Nephron (organoid): ENCODE measurements around the gene APOBEC3B.
A peak's percentile ranks its signal among the peaks of the same experiment; 100 is the strongest.

ENCODE experiments used
- H3K27ac Mint-ChIP-seq, 3 experiments: 2 replicates each; pipeline ENCODE4 v1.8.0; 2020; ENCODE audit warnings: mixed read lengths in 3 of 3, mild to moderate bottlenecking in 2 of 3, moderate library complexity in 1 of 3
- H3K27me3 Mint-ChIP-seq: 2 replicates; pipeline ENCODE4 v1.8.0; 2021; ENCODE audit warnings: low read depth, mild to moderate bottlenecking, moderate library complexity, mixed read lengths
- H3K36me3 Mint-ChIP-seq: 2 replicates; pipeline ENCODE4 v1.8.0; 2020; ENCODE audit warnings: low read depth, mixed read lengths
- H3K4me1 Mint-ChIP-seq: 2 replicates; pipeline ENCODE4 v1.8.0; 2020; ENCODE audit warnings: mixed read lengths
- H3K4me3 Mint-ChIP-seq, 3 experiments: 2 replicates each; pipeline ENCODE4 v1.8.0; 2020; ENCODE audit warnings: mild to moderate bottlenecking in 3 of 3, mixed read lengths in 3 of 3, moderate library complexity in 2 of 3
- H3K9me3 Mint-ChIP-seq: 2 replicates; pipeline ENCODE4 v1.8.0; 2020; ENCODE audit warnings: mixed read lengths
- CTCF ChIP-seq, 3 experiments: fragments of 200-600 bp; sonication (generic); IDR thresholded peaks; one replicate each; pipeline ENCODE4 v1.5.0; 2021; ENCODE audit warnings: antibody characterized with exemption in 3 of 3; ENCODE audit not compliant: unreplicated experiment in 3 of 3

APOBEC3B gene

GRCh38 chr22:38963872-38964271 lies 18.3 kb upstream of the APOBEC3B start:
- Mint-ChIP-seq H3K9me3 (no peaks in the 10 kb centered on the region), H3K27ac (peak overlapping the region; percentile 19 to 57 (median 56)), H3K27me3 (peaks cover 15% of the 10 kb centered on the region), H3K36me3 (no peaks in the 10 kb centered on the region), H3K4me1 (peaks cover 14% of the 10 kb centered on the region), H3K4me3 (no peak overlapping the region)
- TF ChIP-seq CTCF (IDR thresholded peaks at IDR 0.05; ENCODE audit: unreplicated experiment in 3 of 3) = no peak

- Mint-ChIP-seq H3K27ac (peak overlapping the region in 1 of 3 experiments; percentile 56), H3K36me3 (no peaks in the 10 kb centered on the region), H3K9me3 (no peaks in the 10 kb centered on the region), H3K4me3 (no peak overlapping the region), H3K4me1 (peaks cover 14% of the 10 kb centered on the region), H3K27me3 (peaks cover 14% of the 10 kb centered on the region)
- no peak for TF ChIP-seq CTCF (IDR thresholded peaks at IDR 0.05; ENCODE audit: unreplicated experiment in 3 of 3)
These were observed 17.8 kb upstream of the APOBEC3B start for GRCh38 chr22:38964306-38964705.

GRCh38 chr22:38964989-38965388 lies 17.2 kb upstream of the APOBEC3B start:
- H3K27me3 Mint-ChIP-seq = peaks cover 8% of the 10 kb centered on the region
- no peaks in the 10 kb centered on the region for H3K36me3 Mint-ChIP-seq
- H3K4me1 Mint-ChIP-seq = peaks cover 14% of the 10 kb centered on the region
- H3K4me3 Mint-ChIP-seq = no peak overlapping the region
- H3K27ac Mint-ChIP-seq = no peak overlapping the region
- TF ChIP-seq CTCF (IDR thresholded peaks at IDR 0.05; ENCODE audit: unreplicated experiment in 3 of 3) = no peak
- no peaks in the 10 kb centered on the region for H3K9me3 Mint-ChIP-seq

GRCh38 chr22:38965614-38966379 lies 16.4 kb upstream of the APOBEC3B start:
- TF ChIP-seq CTCF (IDR thresholded peaks at IDR 0.05; ENCODE audit: unreplicated experiment in 3 of 3) = no peak
- Mint-ChIP-seq H3K27me3 (peaks cover 8% of the 10 kb centered on the region), H3K4me3 (no peak overlapping the region), H3K27ac (peak overlapping the region in 1 of 3 experiments; percentile 61), H3K9me3 (no peaks in the 10 kb centered on the region), H3K4me1 (peaks cover 14% of the 10 kb centered on the region), H3K36me3 (no peaks in the 10 kb centered on the region)

- no peaks in the 10 kb centered on the region for H3K9me3 Mint-ChIP-seq
These were observed 15.8 kb upstream of the APOBEC3B start for GRCh38 chr22:38966380-38966702.

More at GRCh38 chr22:38966380-38966702, 15.8 kb upstream of the APOBEC3B start:
- no peak overlapping the region for H3K27ac Mint-ChIP-seq
- H3K4me1 Mint-ChIP-seq = peaks cover 14% of the 10 kb centered on the region
- H3K4me3 Mint-ChIP-seq = no peak overlapping the region
- H3K36me3 Mint-ChIP-seq = no peaks in the 10 kb centered on the region
- no peak for TF ChIP-seq CTCF (IDR thresholded peaks at IDR 0.05; ENCODE audit: unreplicated experiment in 3 of 3)
- H3K27me3 Mint-ChIP-seq = peaks cover 8% of the 10 kb centered on the region
